Chondrocyte (in vitro differentiated cells): ENCODE data around the gene CTDNEP1. TPM values are rescaled to one million over a fixed set of nuclear protein-coding genes. Genes with fewer than 3 reads are reported as not detected.

Source experiments
- DNase-seq: peaks from one replicate; pipeline ENCODE4 v3.0.0; 2021; ENCODE audit warnings: mixed read lengths, low spot score
- H3K27ac Mint-ChIP-seq: one replicate; pipeline ENCODE4 v1.8.0; 2021; ENCODE audit warnings: mild to moderate bottlenecking, moderate library complexity, mixed read lengths; ENCODE audit not compliant: unreplicated experiment
- H3K27me3 Mint-ChIP-seq: 2 replicates; pipeline ENCODE4 v1.8.0; 2021; ENCODE audit warnings: low read depth, mixed read lengths
- H3K36me3 Mint-ChIP-seq: 2 replicates; pipeline ENCODE4 v1.8.0; 2021; ENCODE audit warnings: low read depth, mixed read lengths
- H3K4me1 Mint-ChIP-seq: 2 replicates; pipeline ENCODE4 v1.8.0; 2021; ENCODE audit warnings: low read depth, mild to moderate bottlenecking, mixed read lengths
- H3K4me3 Mint-ChIP-seq: one replicate; pipeline ENCODE4 v1.8.0; 2021; ENCODE audit warnings: mild to moderate bottlenecking, moderate library complexity, mixed read lengths; ENCODE audit not compliant: unreplicated experiment
- H3K9me3 Mint-ChIP-seq: 2 replicates; pipeline ENCODE4 v1.8.0; 2021; ENCODE audit warnings: low read depth, mixed read lengths
- CTCF ChIP-seq: fragments of 200-600 bp; sonication (generic); IDR thresholded peaks from 2 replicates; pipeline ENCODE4 v1.5.0; 2021; ENCODE audit warnings: antibody characterized with exemption, mild to moderate bottlenecking, moderate library complexity
- total RNA-seq: library from RNA; stranded (reverse); gene quantifications from 3 replicates; pipeline ENCODE4 v1.2.1, GENCODE V29; 2021

Gene CTDNEP1
- total RNA-seq, 1 donor from 2014 or later: 105 TPM

- Mint-ChIP-seq H3K27ac (peak overlapping the region; percentile 96), H3K4me1 (peaks cover 70% of the 10 kb centered on the region), H3K9me3 (no peaks in the 10 kb centered on the region), H3K4me3 (peak overlapping the region; percentile 93), H3K27me3 (no peaks in the 10 kb centered on the region), H3K36me3 (peaks cover 21% of the 10 kb centered on the region)
- no peak for DNase-seq
- TF ChIP-seq CTCF: no peak
Observed at GRCh38 chr17:7236808-7237207, 14.7 kb downstream of the CTDNEP1 start.

DNA sequence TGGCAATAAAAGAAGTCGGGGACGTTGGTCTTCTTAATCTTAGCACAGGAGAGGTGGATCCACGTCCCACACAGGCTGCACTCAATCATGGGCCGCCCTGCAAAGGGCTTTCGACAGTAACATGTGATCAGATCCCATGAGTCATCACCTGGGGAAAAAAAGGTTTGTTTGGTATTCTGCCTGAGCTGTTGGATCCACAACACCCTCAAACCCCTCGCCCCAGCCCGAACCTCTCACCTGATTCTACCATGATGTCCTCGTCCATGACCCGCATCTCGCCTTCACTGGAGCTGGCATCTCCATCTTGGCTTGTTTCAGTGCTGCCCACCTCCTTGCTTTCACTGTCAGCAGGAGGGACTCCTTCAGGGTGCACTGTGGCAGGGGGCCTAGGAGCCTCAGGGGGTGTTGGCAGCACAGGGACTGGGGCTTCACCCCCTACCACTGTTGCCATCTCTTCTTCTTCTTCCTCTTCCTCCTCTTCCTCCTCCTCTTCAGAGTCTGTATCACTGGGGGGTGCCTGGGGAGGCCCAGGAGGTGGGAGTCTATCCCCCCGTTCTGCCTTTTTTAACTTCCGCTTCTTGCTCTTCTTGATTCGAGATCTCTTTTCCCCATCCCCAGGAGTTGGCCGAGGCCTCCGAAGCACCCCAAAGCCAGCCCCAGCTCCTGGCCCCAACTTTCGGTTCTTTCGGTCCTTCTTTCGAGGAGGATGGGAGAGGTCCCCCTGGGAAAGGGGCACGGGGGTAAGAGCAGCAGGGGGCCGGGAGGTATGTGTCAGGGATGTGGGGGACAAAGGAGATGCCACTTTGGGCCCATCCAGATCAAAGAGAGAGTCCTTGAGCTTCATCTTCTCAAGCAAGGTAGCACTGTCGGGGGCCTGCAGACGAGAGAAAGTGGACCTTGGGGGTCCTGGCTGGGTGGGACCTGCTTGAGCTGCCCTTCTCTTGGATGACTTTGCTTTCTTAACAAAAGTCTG is 15.6 kb downstream of the CTDNEP1 start:
- Mint-ChIP-seq H3K4me3 (peak overlapping the region; percentile 96), H3K36me3 (peaks cover 17% of the 10 kb centered on the region), H3K9me3 (no peaks in the 10 kb centered on the region), H3K27ac (peak overlapping the region; percentile 96), H3K27me3 (no peaks in the 10 kb centered on the region), H3K4me1 (peaks cover 65% of the 10 kb centered on the region)
- no peak for DNase-seq
- TF ChIP-seq CTCF: no peak

- Mint-ChIP-seq H3K36me3 (peaks cover 18% of the 10 kb centered on the region), H3K9me3 (no peaks in the 10 kb centered on the region), H3K27ac (peak within 1 kb of the TSS; percentile 96), H3K27me3 (no peaks in the 10 kb centered on the region), H3K4me3 (peak within 1 kb of the TSS; percentile 96), H3K4me1 (peaks cover 54% of the 10 kb centered on the region)
- DNase-seq: no peak
- TF ChIP-seq CTCF: no peak
Observed at GRCh38 chr17:7234083-7234951, 17.2 kb downstream of the CTDNEP1 start, which contains the start of gene DVL2. Gene DVL2, minus strand, starts transcription at chr17:7234517. Its CDS starts 255 bp downstream, at chr17:7234262.

- H3K4me3 Mint-ChIP-seq: peak overlapping the region; percentile 96
- H3K27ac Mint-ChIP-seq: peak overlapping the region; percentile 96
- peaks cover 24% of the 10 kb centered on the region for H3K36me3 Mint-ChIP-seq
- H3K27me3 Mint-ChIP-seq: no peaks in the 10 kb centered on the region
- no peak for TF ChIP-seq CTCF
- H3K4me1 Mint-ChIP-seq: peaks cover 54% of the 10 kb centered on the region
- H3K9me3 Mint-ChIP-seq: no peaks in the 10 kb centered on the region
- DNase-seq: no peak
Observed at GRCh38 chr17:7233701-7234082, 17.8 kb downstream of the CTDNEP1 start.

- no peak for DNase-seq
- peaks cover 30% of the 10 kb centered on the region for H3K36me3 Mint-ChIP-seq
- TF ChIP-seq CTCF: no peak
- peak overlapping the region; percentile 61 for H3K27ac Mint-ChIP-seq
- no peaks in the 10 kb centered on the region for H3K27me3 Mint-ChIP-seq
- peak overlapping the region; percentile 96 for H3K4me3 Mint-ChIP-seq
- H3K4me1 Mint-ChIP-seq: peaks cover 54% of the 10 kb centered on the region
- no peaks in the 10 kb centered on the region for H3K9me3 Mint-ChIP-seq
Observed at GRCh38 chr17:7232114-7232513, 19.4 kb downstream of the CTDNEP1 start.
